HG03108 (cell line): ENCODE results near the gene CRIM1.

ENCODE experiments used
- ATAC-seq: cut with Tn5 transposase; IDR thresholded peaks from one replicate; pipeline ENCODE4 v1.9.1; 2021; ENCODE audit warnings: moderate library complexity; ENCODE audit not compliant: unreplicated experiment

The CRIM1 gene

GRCh38 chr2:36420569-36421181 is 65.1 kb downstream of the CRIM1 start:
- no peak for ATAC-seq

- no peak for ATAC-seq
These were observed 65.8 kb downstream of the CRIM1 start for GRCh38 chr2:36421379-36421778.

GRCh38 chr2:36423172-36423571 is 67.6 kb downstream of the CRIM1 start:
- no peak for ATAC-seq

- no peak for ATAC-seq
These were observed 68.1 kb downstream of the CRIM1 start for GRCh38 chr2:36423619-36424120.

- no peak for ATAC-seq
These were observed 70.2 kb downstream of the CRIM1 start for GRCh38 chr2:36425608-36426355.

- no peak for ATAC-seq
These were observed 72.2 kb downstream of the CRIM1 start for GRCh38 chr2:36427790-36428243.

- ATAC-seq = no peak
These were observed 75.0 kb downstream of the CRIM1 start for GRCh38 chr2:36430549-36430948.

- no peak for ATAC-seq
These were observed 76.9 kb downstream of the CRIM1 start for GRCh38 chr2:36432479-36432878.

- ATAC-seq = no peak
These were observed 78.0 kb downstream of the CRIM1 start for GRCh38 chr2:36433311-36434217.

- ATAC-seq = no peak
These were observed 82.9 kb downstream of the CRIM1 start for GRCh38 chr2:36438449-36438977.

- no peak for ATAC-seq
These were observed 83.5 kb downstream of the CRIM1 start for GRCh38 chr2:36439084-36439483.

- ATAC-seq = no peak
These were observed 85.6 kb downstream of the CRIM1 start for GRCh38 chr2:36441065-36441625.

GRCh38 chr2:36441816-36442215 is 86.2 kb downstream of the CRIM1 start:
- no peak for ATAC-seq

GRCh38 chr2:36444216-36444936 is 88.8 kb downstream of the CRIM1 start:
- ATAC-seq = no peak

GRCh38 chr2:36445185-36445866 is 89.7 kb downstream of the CRIM1 start:
- no peak for ATAC-seq

- no peak for ATAC-seq
These were observed 90.7 kb downstream of the CRIM1 start for GRCh38 chr2:36446294-36446693.

GRCh38 chr2:36449213-36449612 is 93.6 kb downstream of the CRIM1 start:
- no peak for ATAC-seq

GRCh38 chr2:36449943-36450392 is 94.4 kb downstream of the CRIM1 start:
- no peak for ATAC-seq

GRCh38 chr2:36450466-36451196 is 95.1 kb downstream of the CRIM1 start:
- no peak for ATAC-seq
